Measurements from ENCODE around the gene EDEM3.
"Not testable (repeated sequence)": the region's sequence is repeated elsewhere in the genome, so short reads cannot be mapped to it uniquely, and the experiment has no call there.

Gene EDEM3, protein sequence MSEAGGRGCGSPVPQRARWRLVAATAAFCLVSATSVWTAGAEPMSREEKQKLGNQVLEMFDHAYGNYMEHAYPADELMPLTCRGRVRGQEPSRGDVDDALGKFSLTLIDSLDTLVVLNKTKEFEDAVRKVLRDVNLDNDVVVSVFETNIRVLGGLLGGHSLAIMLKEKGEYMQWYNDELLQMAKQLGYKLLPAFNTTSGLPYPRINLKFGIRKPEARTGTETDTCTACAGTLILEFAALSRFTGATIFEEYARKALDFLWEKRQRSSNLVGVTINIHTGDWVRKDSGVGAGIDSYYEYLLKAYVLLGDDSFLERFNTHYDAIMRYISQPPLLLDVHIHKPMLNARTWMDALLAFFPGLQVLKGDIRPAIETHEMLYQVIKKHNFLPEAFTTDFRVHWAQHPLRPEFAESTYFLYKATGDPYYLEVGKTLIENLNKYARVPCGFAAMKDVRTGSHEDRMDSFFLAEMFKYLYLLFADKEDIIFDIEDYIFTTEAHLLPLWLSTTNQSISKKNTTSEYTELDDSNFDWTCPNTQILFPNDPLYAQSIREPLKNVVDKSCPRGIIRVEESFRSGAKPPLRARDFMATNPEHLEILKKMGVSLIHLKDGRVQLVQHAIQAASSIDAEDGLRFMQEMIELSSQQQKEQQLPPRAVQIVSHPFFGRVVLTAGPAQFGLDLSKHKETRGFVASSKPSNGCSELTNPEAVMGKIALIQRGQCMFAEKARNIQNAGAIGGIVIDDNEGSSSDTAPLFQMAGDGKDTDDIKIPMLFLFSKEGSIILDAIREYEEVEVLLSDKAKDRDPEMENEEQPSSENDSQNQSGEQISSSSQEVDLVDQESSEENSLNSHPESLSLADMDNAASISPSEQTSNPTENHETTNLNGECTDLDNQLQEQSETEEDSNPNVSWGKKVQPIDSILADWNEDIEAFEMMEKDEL

GRCh38 chr1:184754476-184755225, at the start of gene EDEM3:
TSS of gene EDEM3 (minus strand) at chr1:184754858. CDS start at chr1:184754646, 212 bp downstream.
- DNase-seq, result peak; percentile 98

DNA sequence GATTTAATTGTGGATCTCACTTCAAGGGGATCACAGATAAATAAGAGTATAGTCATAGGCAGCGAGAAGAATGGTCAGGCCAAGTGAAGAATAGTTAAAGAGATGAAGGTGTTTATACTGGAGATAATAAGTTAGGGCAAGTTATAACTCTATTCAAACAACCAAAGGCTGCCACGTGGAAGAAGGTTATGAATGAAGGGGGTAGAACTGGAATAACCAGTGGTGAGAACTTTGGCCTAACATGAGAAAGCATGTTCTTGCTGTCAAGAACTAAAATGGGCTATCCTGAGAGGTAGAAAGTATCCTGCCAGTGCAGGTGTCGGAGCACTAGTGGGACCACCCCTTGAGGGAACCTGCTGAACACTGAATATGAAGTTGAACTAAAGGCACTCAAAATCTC, 49.6 kb upstream of the EDEM3 start:
- no peak for DNase-seq

DNA sequence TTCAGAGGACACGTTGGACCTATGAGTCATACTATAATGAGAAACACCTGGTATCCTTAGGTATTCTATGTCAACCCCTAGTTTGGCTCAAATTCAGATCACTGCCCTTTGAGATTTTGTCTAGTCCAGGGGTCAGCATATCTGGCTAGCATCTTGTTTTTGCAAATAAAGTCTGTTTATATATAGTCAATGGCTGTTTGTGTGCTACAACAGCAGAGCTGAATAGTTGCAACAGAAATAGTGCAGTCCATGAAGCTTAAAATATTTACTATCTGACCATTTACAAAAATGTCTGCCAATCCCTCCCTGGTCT, 48.5 kb upstream of the EDEM3 start:
- DNase-seq, result no peak

DNA sequence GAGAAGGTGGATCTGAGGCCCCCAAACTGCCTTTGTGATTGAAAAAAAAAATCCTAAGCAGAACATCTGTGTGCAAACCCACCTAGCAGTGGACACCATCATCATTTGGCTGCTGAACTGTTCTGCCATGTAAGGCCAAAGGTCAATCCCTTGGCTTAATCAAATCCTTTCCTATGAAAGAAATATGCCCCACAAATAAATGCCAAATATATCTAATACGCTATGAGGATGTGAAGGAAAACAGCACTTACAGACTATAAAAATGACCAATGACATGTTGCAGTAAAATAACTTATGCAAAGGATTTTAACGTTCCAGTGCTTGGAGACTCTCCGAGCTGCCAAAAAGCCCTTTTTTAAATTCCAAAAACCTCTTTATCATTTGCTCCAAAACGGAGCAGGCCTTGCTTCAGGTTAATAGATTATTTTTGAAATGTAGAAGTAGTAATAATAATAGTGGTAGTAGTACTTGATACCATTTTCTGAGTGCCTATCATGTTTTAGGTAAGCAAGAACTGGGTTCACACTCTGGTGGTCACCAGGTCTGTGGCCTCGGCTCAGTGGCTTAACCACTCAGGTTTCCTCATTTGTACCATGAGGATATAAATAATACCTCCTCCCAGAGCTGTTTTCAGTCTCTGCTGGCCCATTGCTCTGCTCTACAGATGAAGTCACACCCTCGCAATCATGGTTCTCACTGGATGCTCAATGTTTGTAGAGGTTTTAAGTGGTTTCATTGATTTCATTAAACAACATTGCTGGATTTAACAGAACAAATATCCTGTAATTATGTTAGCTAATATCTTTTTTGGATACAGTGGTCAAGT, 47.9 kb upstream of the EDEM3 start:
- DNase-seq, result no peak

DNA sequence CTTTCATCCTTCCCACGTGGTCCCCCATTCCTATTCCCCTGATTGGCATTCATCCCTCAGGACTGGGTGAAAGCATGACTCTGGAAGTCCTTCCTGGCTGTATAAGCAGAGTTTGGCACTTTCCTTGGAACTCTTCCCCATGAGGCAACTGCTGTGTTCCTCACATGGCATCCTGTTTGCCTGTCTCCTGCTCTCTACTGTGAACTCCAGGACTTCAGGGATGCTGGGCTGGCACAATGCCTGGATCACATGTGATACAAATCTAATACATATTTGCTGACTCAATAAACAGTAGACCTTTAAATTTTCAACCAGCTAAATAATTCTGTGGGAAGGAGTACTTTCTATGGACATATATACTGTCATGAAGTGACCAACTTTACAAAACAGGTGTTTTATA, 46.8 kb upstream of the EDEM3 start:
- DNase-seq, result no peak

GRCh38 chr1:184800876-184801275, 46.2 kb upstream of the EDEM3 start:
- DNase-seq, result no peak

DNA sequence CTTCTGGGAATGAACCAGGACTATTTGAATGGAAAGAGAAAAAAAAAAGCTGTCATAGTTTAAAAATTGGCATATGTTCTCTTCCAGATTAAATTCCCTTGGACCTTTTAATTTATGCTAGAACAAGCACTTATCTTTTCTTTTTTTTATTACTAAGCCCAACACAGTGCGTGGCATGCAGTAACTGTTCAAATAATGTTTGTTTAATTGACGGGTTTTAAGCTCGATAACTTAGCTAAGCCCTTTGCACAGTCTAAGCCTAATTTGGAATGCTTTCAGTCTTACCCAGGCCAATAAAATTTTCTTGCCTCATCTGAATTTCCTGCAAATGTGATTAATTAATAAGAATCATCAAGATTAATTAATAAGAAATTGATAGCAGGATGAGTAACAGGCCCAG, 39.3 kb upstream of the EDEM3 start:
- no peak for DNase-seq

DNA sequence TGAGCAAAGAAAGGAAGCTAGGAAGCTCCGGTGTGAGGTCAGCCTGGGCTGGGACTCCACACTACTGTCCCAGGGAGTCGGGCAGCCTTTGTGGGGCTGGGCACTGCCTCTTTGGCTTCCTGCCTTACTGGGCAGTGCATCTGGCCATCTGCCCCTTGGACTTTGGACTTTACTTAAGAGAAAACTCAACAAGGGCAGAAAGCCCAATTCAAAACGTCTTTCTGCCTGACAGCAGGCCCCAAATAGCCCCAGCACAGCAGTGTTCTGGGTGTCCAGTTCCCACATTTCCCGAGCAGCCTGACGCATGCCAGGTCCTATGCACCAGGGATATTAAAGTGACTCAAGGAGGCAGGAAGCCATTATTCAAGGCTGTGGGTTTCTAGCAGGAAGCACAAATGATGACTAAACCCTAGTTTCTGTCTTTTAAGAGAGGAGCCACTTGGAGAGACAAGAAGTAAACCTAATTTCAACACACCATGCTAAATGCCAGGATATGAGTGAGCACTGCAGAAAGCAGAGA, 37.9 kb upstream of the EDEM3 start:
- DNase-seq, result peak; percentile 57

DNA sequence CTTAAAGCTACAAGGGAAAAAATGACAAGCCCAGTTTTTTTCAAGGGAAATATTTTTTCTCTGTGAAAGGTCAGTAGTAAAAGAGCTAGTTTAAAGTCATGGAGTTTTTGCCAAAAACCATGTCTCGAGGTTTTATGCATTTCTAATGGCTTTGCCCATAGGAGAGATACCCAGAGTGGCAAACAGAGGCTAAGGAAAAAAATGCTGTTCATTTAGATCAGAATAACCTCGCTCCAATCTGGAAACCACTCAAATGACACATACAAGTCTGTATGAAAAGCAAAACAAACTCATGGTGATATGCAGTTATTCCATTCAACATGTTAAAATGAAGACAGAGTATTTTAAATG, 36.9 kb upstream of the EDEM3 start:
- no peak for DNase-seq

DNA sequence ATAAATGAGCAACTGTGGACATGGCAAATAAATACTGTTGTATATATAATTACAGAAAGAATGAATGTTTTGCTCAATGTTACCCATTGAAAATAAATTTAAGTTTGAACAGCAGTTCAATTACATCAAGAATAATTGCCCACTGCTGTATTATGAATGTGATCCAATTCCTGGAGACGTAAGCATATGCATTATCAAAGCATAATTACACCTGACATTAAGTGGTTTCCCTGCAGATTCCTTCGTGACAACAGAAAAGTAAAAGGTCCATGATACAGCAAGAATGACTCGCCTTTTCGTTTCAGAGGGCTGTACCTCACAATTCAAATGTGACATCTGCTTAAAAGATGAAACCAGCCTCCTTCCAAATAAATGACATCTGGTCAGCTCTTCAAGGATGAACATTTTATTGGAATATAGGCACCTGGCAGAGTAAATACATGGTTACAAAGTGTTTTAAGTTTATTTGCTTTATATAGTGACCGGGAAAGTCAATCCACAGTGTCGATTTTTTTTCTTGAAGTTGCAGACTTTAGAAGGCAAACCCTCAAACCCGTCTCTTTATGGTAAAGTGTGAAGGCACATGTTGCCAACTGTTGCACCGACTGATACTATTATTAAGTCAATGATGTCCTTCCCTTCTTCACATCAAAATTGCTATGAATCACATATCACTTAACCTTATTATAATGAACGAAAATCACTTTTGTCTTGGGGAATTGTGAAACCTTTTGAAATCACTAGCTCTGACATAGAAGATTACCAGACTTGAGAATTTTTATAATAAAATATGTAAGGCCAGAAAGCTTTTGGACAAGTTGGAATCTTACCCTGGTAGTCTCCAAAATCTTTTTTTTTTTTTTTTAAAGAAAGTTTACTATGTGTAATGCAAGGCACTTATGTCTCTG, 36.2 kb upstream of the EDEM3 start:
- DNase-seq, result no peak

- no peak for DNase-seq
Measured at GRCh38 chr1:184789884-184790283, 35.2 kb upstream of the EDEM3 start.

DNA sequence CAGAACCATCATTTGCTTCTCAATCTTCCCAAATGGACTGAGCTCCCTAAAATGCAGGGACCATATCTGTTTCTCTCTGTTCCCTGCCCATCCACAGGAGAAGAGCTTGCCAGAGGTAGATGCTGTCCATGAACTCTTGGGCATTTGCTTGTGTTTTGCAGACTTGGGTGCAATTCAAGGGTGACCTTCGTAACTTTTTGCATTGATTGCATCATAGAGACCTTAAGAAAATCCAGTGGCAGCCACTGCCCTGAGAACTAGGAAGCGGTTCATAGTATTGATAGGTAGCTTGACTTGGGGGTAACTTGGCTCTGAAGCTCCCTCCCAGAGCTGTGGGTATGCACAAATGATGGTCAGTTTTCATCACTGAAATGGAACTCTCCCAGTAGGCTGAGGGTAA, 34.3 kb upstream of the EDEM3 start:
- no peak for DNase-seq

GRCh38 chr1:184785529-184785928, 30.9 kb upstream of the EDEM3 start:
- DNase-seq, result no peak

DNA sequence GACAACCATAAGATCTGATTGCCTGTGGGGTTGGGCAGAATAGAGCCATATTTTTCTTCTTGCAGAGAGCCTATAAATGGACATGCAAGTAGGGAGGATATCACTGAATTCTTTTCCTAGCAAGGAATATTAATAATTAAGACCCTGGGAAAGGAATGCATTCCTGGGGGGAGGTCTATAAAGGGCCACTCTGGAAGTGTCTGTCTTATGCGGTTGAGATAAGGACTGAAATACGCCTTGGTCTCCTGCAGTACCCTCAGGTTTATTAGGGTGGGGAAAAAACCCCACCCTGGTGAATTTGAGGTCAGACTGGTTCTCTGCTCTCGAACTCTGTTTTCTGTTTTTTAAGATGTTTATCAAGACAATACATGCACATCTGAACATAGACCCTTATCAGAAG, 29.1 kb upstream of the EDEM3 start:
- not testable (repeated sequence) for DNase-seq

DNA sequence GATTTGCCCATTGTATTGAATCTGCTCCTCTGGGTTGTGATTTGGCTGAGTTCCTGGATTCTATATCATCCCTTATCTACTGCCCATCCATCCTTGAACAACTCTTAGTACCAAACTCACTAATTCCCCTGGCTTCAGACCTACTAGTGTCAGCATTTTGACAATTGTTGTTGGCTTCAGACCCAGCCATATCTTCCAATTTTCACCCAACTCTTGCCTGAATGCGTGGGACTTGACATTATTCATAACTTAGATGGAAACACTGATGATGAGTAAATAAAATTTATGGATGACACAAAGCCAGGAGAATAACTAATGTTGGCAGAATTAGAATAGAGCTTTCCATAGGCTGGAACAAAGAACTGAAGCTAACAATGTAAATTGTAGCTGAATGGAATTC, 27.3 kb upstream of the EDEM3 start:
- DNase-seq, result no peak

- DNase-seq, result no peak
Measured at GRCh38 chr1:184775885-184776284, 21.2 kb upstream of the EDEM3 start.

DNA sequence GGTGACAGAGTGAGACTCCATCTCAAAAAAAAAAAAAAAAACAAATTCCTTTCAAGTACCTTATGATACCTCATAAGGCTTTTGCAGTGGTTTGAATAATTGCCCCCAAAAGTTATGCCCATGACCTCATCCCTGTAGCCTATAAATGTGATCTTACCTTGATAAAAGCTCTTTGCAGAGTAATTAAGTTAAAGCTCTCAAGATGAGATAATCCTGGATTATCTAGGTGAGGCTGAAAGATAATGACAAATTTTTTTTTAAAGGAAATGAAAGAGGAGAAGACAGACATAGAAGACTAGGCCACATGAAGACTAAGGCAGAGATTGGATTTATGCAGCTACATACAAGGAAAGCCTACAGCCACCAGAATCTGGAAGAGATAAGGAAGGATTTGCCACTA, 20.7 kb upstream of the EDEM3 start:
- no peak for DNase-seq

DNA sequence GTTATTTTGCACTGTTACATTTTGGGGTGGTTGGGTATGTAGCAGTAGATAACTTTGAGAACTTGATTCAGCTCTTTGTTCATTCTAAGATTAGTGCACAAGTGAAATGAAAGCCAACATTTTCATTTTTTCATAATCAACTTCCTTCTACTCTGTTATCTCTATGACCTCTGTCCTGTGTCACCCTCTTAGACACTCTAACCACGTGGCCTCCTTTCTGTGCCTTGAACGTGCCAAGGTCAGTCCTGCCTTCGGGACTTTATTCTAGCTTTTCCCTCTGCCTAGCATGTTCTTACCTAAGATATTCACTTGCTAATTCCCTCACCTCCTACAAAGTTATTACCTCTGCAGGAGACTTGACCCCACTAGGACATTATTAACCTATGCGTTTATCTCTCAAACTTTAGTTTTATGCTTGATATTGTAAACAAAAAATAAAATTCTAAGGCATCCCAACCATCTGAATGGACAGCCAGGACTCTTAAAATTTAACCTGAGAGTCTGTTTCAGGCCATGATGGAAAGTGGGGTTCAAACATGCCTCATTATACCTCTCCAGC, 19.2 kb upstream of the EDEM3 start:
- no peak for DNase-seq

- DNase-seq, result no peak
Measured at GRCh38 chr1:184771190-184771691, 16.6 kb upstream of the EDEM3 start.

DNA sequence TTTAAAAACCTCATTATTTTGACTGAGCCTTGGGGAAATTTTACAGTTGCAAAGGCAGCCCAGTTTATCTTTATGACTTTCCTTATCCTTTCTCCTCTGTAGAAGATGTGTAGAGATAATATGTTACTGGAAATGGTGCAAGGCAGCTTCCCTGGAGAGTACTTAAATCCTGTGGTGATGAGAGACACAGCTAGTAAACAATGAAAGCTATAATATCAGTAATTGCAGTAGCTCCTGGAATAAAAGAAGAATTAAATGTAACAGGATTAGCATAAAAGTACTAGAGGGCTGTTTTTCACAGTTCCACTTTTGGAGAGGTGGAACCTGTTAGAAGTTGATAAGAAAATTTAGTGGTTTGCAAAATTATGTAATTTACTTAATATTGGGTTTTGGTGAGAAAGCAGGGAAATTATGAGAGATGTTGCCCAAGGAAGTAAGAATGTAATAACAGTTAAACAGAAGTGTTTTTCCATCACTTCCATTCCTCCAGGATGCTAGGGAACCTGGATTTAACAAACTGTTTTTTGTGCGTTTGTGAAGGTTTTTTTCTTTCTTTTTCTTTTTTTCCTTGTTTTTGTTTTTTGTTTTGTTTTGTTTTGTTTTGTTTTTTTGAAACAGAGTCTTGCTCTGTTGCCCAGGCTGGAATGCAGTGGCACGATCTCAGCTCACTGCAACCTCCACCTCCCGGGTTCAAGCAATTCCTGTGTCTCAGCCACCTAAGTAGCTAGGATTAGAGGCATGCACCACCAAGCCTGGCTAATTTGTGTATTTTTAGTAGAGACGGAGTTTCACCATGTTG, 15.7 kb upstream of the EDEM3 start:
- no peak for DNase-seq

Data from right forelimb (tissue), 1 donor.